Neural cell (in vitro differentiated cells): ENCODE measurements around the gene ANTXR1. TPM values are rescaled to one million over a fixed set of nuclear protein-coding genes. Genes with fewer than 3 reads are reported as not detected.

ENCODE experiments used
- H2AFZ ChIP-seq: fragments of 200-600, 300-800 bp; sonication (generic), shearing (Covaris generic); 2 replicates; pipeline ENCODE4 v1.6.0; 2014; ENCODE audit warnings: low read depth, mild to moderate bottlenecking, antibody characterized with exemption, low read length, moderate library complexity
- H3F3A ChIP-seq: fragments of 200-600 bp; shearing (Covaris generic); 2 replicates; pipeline ENCODE4 v1.6.1; 2016; ENCODE audit warnings: mild to moderate bottlenecking, moderate library complexity, mixed read lengths, antibody characterized with exemption, low read length; ENCODE audit not compliant: insufficient read depth, poor library complexity, severe bottlenecking
- H3K27ac ChIP-seq: fragments of 200-600, 300-800 bp; sonication (generic), shearing (Covaris generic); 2 replicates; pipeline ENCODE4 v1.5.1; 2014; ENCODE audit warnings: mild to moderate bottlenecking, low read length, moderate library complexity
- H3K27me3 ChIP-seq: fragments of 300-800, 200-600 bp; sonication (generic), shearing (Covaris generic); 2 replicates; pipeline ENCODE4 v1.6.0; 2014; ENCODE audit warnings: mild to moderate bottlenecking, low read depth, low read length, moderate library complexity; ENCODE audit not compliant: insufficient read depth
- H3K36me3 ChIP-seq: fragments of 300-800, 200-600 bp; sonication (generic), shearing (Covaris generic); 2 replicates; pipeline ENCODE4 v1.5.1; 2014; ENCODE audit warnings: mild to moderate bottlenecking, antibody characterized with exemption, low read length, moderate library complexity; ENCODE audit not compliant: insufficient read depth
- H3K4me2 ChIP-seq: fragments of 300-800, 200-600 bp; sonication (generic), shearing (Covaris generic); 2 replicates; pipeline ENCODE4 v1.6.0; 2014; ENCODE audit warnings: mild to moderate bottlenecking, low read length
- H3K4me3 ChIP-seq: fragments of 300-800, 200-600 bp; sonication (generic), shearing (Covaris generic); 2 replicates; pipeline ENCODE4 v1.5.1; 2014; ENCODE audit warnings: mild to moderate bottlenecking, low read length, moderate library complexity
- H3K79me2 ChIP-seq: fragments of 200-600 bp; shearing (Covaris generic); replicated peaks from 2 replicates; pipeline ENCODE4 v1.6.0; 2014; ENCODE audit warnings: mild to moderate bottlenecking, low read length, moderate library complexity; ENCODE audit not compliant: insufficient read depth
- H3K9ac ChIP-seq: fragments of 300-800, 200-600 bp; sonication (generic), shearing (Covaris generic); 2 replicates; pipeline ENCODE4 v1.6.1; 2016; ENCODE audit warnings: mild to moderate bottlenecking, low read length, mixed read lengths
- H3K9me2 ChIP-seq: fragments of 200-600 bp; shearing (Covaris generic); 2 replicates; pipeline ENCODE4 v1.6.1; 2016; ENCODE audit warnings: mild to moderate bottlenecking, low read length, mixed read lengths; ENCODE audit not compliant: insufficient read depth
- H3K9me3 ChIP-seq: fragments of 200-600, 300-800 bp; sonication (generic), shearing (Covaris generic); 2 replicates; pipeline ENCODE4 v1.6.1; 2016; ENCODE audit warnings: mild to moderate bottlenecking, mixed run types, low read length, moderate library complexity, mixed read lengths
- H4K20me1 ChIP-seq: fragments of 200-600 bp; shearing (Covaris generic); 2 replicates; pipeline ENCODE4 v1.6.1; 2016; ENCODE audit warnings: mild to moderate bottlenecking, mixed run types; ENCODE audit not compliant: insufficient read depth
- EP300 ChIP-seq: fragments of 450-650 bp; conservative IDR thresholded peaks from 2 replicates; pipeline ENCODE4 v1.6.1; 2014; ENCODE audit warnings: antibody characterized with exemption, mild to moderate bottlenecking, moderate library complexity; ENCODE audit not compliant: poor library complexity, severe bottlenecking
- EZH2 ChIP-seq: fragments of 200-600, 300-800 bp; shearing (Covaris generic), sonication (generic); IDR thresholded peaks from 2 replicates; pipeline ENCODE4 v1.6.1; 2014; ENCODE audit warnings: antibody characterized with exemption, low read length, borderline replicate concordance, mild to moderate bottlenecking; ENCODE audit not compliant: insufficient read depth, poor library complexity, severe bottlenecking
- MXI1 ChIP-seq: fragments of 450-650 bp; conservative IDR thresholded peaks from 2 replicates; pipeline ENCODE4 v1.6.1; 2014; ENCODE audit warnings: antibody characterized with exemption, mild to moderate bottlenecking; ENCODE audit not compliant: poor library complexity, severe bottlenecking
- POLR2AphosphoS5 ChIP-seq: IDR thresholded peaks from 2 replicates; pipeline ENCODE4 v1.6.1; 2012
- RAD21 ChIP-seq: fragments of 450-650 bp; conservative IDR thresholded peaks from 2 replicates; pipeline ENCODE4 v1.6.1; 2014; ENCODE audit warnings: antibody characterized with exemption, mild to moderate bottlenecking, moderate library complexity
- SMC3 ChIP-seq: fragments of 450-650 bp; conservative IDR thresholded peaks from 2 replicates; pipeline ENCODE4 v1.6.1; 2014; ENCODE audit warnings: antibody characterized with exemption, mild to moderate bottlenecking, moderate library complexity; ENCODE audit not compliant: poor library complexity
- TAF1 ChIP-seq: IDR thresholded peaks from 2 replicates; pipeline ENCODE4 v1.6.1; 2012; ENCODE audit warnings: low read depth
- polyA plus RNA-seq: library from polyadenylated mRNA; depleted of rRNA; stranded (reverse); fragments of >200 nt; gene quantifications from 2 replicates; pipeline ENCODE4 v1.2.3, GENCODE V29; 2014
- TF ChIP-seq, protein P1 (sequence below): fragments of 450-650 bp; IDR thresholded peaks from 2 replicates; pipeline ENCODE4 v1.5.1; 2014; ENCODE audit warnings: antibody characterized with exemption, mild to moderate bottlenecking, moderate library complexity; ENCODE audit not compliant: poor library complexity, severe bottlenecking
- TF ChIP-seq, protein P2 (sequence below): IDR thresholded peaks from 2 replicates; pipeline ENCODE4 v1.6.1; 2012; ENCODE audit warnings: borderline replicate concordance

Gene ANTXR1
- polyA plus RNA-seq, 1 donor from 2014 or later: 4.9 TPM

DNA sequence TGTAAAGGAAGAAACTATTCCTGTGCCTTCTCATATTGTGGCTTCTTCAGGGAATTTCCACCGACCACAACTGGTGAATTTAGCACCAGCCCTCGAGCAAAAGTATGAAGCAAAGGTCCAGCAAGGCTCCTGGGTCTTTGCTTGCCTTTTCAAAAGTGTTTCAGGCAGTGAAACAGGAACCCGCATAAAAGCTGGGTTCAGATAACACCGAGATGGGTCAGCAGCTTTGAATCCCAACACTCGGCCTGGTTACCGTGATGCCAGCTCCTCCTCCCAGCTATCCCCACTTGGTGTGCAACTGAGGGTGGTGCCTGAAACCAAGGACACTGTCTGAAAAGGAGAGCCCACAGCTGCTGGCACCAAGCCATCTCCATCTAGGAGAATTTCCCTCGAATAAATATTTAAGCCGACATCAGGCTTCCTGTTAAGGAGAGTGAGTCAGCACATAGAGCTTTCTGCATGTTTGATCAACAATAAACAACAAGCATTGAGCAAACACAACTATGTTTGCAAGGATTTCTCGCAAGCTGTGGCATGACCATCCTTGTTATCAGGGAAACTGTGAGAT lies 69.5 kb downstream of the ANTXR1 start:
- Histone ChIP-seq H3K4me3 (no peak overlapping the region), H3K27me3 (no peaks in the 10 kb centered on the region), H4K20me1 (no peaks in the 10 kb centered on the region), H3K79me2 (no peaks in the 10 kb centered on the region), H3K9me3 (no peaks in the 10 kb centered on the region), H2AFZ (no peak overlapping the region), H3K9ac (no peak overlapping the region), H3K36me3 (peaks cover 12% of the 10 kb centered on the region), H3K27ac (no peak overlapping the region), H3K4me2 (no peak overlapping the region), H3K9me2 (no peaks in the 10 kb centered on the region), H3F3A (no peaks in the 10 kb centered on the region)
- no peak for TF ChIP-seq RAD21

DNA sequence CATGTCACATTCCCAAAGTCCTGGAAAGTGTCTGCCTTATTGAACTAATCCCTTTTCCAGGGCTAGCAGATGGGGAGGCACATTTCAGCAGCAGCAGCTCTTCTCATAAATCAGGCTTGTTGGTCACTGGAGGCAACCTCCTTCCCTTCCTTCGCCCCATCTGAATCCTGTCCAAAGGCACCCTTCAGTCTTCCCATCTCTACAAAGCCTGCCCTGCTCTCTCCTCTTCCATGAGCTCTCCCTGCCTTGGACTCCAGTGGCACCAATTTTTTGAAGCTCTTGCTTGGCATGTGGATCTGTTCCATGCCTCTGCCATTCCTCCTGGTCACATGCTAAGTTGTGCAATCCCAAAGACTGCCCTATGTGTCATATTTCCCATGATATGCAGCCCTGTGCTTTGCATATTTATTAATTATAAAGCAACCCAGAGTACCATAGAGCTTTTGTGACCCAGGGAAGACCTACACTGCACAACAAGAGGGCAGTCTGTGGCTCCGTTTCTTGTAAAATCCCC lies 70.3 kb downstream of the ANTXR1 start:
- H3K4me2 ChIP-seq: no peak overlapping the region
- no peaks in the 10 kb centered on the region for H3K9me2 ChIP-seq
- no peaks in the 10 kb centered on the region for H3F3A ChIP-seq
- TF ChIP-seq MXI1 (no peak), EP300 (no peak), POLR2AphosphoS5 (no peak), EZH2 (no peak), SMC3 (no peak)
- TF ChIP-seq, protein P1, sequence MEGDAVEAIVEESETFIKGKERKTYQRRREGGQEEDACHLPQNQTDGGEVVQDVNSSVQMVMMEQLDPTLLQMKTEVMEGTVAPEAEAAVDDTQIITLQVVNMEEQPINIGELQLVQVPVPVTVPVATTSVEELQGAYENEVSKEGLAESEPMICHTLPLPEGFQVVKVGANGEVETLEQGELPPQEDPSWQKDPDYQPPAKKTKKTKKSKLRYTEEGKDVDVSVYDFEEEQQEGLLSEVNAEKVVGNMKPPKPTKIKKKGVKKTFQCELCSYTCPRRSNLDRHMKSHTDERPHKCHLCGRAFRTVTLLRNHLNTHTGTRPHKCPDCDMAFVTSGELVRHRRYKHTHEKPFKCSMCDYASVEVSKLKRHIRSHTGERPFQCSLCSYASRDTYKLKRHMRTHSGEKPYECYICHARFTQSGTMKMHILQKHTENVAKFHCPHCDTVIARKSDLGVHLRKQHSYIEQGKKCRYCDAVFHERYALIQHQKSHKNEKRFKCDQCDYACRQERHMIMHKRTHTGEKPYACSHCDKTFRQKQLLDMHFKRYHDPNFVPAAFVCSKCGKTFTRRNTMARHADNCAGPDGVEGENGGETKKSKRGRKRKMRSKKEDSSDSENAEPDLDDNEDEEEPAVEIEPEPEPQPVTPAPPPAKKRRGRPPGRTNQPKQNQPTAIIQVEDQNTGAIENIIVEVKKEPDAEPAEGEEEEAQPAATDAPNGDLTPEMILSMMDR: no peak
- no peaks in the 10 kb centered on the region for H3K9me3 ChIP-seq
- no peaks in the 10 kb centered on the region for H3K27me3 ChIP-seq
- H3K36me3 ChIP-seq: peaks cover 12% of the 10 kb centered on the region
- no peak overlapping the region for H3K9ac ChIP-seq
- H4K20me1 ChIP-seq: no peaks in the 10 kb centered on the region
- H2AFZ ChIP-seq: no peak overlapping the region
- no peaks in the 10 kb centered on the region for H3K79me2 ChIP-seq
- no peak overlapping the region for H3K27ac ChIP-seq
- no peak overlapping the region for H3K4me3 ChIP-seq

DNA sequence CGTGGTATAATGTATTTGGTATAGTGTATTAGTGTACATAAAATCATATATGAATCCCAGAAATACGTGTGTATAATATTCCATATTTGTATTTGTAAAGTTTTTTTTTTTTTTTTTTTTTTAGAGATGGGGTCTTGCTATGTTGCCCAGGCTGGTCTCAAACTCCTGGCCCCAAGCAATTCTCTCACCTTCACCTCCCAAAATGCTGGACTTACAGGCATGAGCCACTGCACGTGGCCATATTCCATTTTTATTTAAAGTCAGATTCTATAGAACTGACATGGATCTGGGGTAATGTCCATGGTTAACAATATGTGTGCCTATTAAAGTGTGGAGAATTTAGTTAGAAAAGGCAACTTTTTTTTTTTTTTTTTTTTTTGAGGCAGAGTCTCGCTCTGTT lies 71.5 kb downstream of the ANTXR1 start:
- H3K4me2 ChIP-seq: no peak overlapping the region
- H2AFZ ChIP-seq: no peak overlapping the region
- TF ChIP-seq TAF1: no peak
- TF ChIP-seq, protein P1: no peak
- TF ChIP-seq POLR2AphosphoS5: no peak
- no peak for TF ChIP-seq RAD21
- no peak for TF ChIP-seq SMC3
- TF ChIP-seq MXI1: no peak
- TF ChIP-seq EP300: no peak
- TF ChIP-seq, protein P2, sequence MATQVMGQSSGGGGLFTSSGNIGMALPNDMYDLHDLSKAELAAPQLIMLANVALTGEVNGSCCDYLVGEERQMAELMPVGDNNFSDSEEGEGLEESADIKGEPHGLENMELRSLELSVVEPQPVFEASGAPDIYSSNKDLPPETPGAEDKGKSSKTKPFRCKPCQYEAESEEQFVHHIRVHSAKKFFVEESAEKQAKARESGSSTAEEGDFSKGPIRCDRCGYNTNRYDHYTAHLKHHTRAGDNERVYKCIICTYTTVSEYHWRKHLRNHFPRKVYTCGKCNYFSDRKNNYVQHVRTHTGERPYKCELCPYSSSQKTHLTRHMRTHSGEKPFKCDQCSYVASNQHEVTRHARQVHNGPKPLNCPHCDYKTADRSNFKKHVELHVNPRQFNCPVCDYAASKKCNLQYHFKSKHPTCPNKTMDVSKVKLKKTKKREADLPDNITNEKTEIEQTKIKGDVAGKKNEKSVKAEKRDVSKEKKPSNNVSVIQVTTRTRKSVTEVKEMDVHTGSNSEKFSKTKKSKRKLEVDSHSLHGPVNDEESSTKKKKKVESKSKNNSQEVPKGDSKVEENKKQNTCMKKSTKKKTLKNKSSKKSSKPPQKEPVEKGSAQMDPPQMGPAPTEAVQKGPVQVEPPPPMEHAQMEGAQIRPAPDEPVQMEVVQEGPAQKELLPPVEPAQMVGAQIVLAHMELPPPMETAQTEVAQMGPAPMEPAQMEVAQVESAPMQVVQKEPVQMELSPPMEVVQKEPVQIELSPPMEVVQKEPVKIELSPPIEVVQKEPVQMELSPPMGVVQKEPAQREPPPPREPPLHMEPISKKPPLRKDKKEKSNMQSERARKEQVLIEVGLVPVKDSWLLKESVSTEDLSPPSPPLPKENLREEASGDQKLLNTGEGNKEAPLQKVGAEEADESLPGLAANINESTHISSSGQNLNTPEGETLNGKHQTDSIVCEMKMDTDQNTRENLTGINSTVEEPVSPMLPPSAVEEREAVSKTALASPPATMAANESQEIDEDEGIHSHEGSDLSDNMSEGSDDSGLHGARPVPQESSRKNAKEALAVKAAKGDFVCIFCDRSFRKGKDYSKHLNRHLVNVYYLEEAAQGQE: no peak
- TF ChIP-seq EZH2: no peak
- no peaks in the 10 kb centered on the region for H3K27me3 ChIP-seq
- H3K9me2 ChIP-seq: no peaks in the 10 kb centered on the region
- no peak overlapping the region for H3K4me3 ChIP-seq
- H4K20me1 ChIP-seq: no peaks in the 10 kb centered on the region
- no peak overlapping the region for H3K9ac ChIP-seq
- H3K9me3 ChIP-seq: no peaks in the 10 kb centered on the region
- peaks cover 12% of the 10 kb centered on the region for H3K36me3 ChIP-seq
- no peak overlapping the region for H3K27ac ChIP-seq
- H3F3A ChIP-seq: no peaks in the 10 kb centered on the region
- H3K79me2 ChIP-seq: no peaks in the 10 kb centered on the region
